Right lobe of liver (tissue), 6 donors: Measurements from ENCODE around the gene IL23R. TPM values are rescaled to one million over a fixed set of nuclear protein-coding genes. Genes with fewer than 3 reads are reported as not detected.

Experiments
- ATAC-seq, 4 donors: fragments of 200-7000 bp; cut with Tn5 transposase; one replicate each; pipeline ENCODE4 v1.9.1; 2020; ENCODE audit warnings: mild to moderate bottlenecking in 4 of 4, moderate library complexity in 4 of 4
- DNase-seq, 3 donors: peaks; one replicate each; pipeline ENCODE4 v3.0.0-alpha.2; 2020
- H3K27ac ChIP-seq, 3 donors: fragments of 200-600 bp; one replicate each; pipeline ENCODE4 v1.8.0; 2022
- H3K27me3 ChIP-seq, 2 donors: fragments of 200-600 bp; one replicate each; pipeline ENCODE4 v1.8.0; 2022
- H3K36me3 ChIP-seq, 4 donors: fragments of 200-600 bp; sonication (generic) in 1 of 4; one replicate each; pipeline versions ENCODE4 v1.5.1 to v1.8.0; 2017 to 2022; ENCODE audit warnings: control low read depth in 1 of 4
- H3K4me1 ChIP-seq, 4 donors: fragments of 200-600 bp; sonication (generic) in 1 of 4; one replicate each; pipeline versions ENCODE4 v1.5.1 to v1.8.0; 2017 to 2022; ENCODE audit warnings: control low read depth in 1 of 4
- H3K4me3 ChIP-seq, 3 donors: fragments of 200-600 bp; one replicate each; pipeline ENCODE4 v1.8.0; 2022
- H3K9me3 ChIP-seq, 4 donors: fragments of 200-600 bp; sonication (generic) in 1 of 4; one replicate each; pipeline versions ENCODE4 v1.5.1 to v1.8.0; 2017 to 2022; ENCODE audit warnings: control low read depth in 1 of 4
- CTCF ChIP-seq, 4 donors: fragments of 200-600 bp in 3 of 4; fragments of 450-650 bp in 1 of 4; IDR thresholded peaks; one replicate each; pipeline versions ENCODE4 v1.5.1 to v1.8.0; 2016 to 2022; ENCODE audit warnings: antibody characterized with exemption in 4 of 4, mild to moderate bottlenecking in 2 of 4
- POLR2A ChIP-seq: fragments of 450-650 bp; IDR thresholded peaks from one replicate; pipeline ENCODE4 v1.6.1; 2017; ENCODE audit warnings: antibody characterized with exemption, mild to moderate bottlenecking
- WGBS: methylation state at CpG from one replicate; pipeline ENCODE4 v1.1.6; 2018; ENCODE audit warnings: low coverage, low lambda C conversion rate; ENCODE audit not compliant: insufficient coverage; ENCODE audit errors: missing lambda C conversion rate; 5-methylcytosine and 5-hydroxymethylcytosine counted together
- intact Hi-C, 2 donors: fragments of 100-400 bp; cut with DNase I; formaldehyde crosslinking; loops; one replicate each; pipeline versions ENCODE4 v1.11.2 to v1.14.1; 2022
- total RNA-seq, 6 experiments: library from RNA; depleted of rRNA in 2 of 6; stranded (reverse); fragments of >200 nt in 2 of 6; fragmentation: NEBNext Ultra II Directional in 3 of 6; extraction: Animal tissue kit (Norgen Biotek cat#: 25700) in 3 of 6; gene quantifications; one replicate each; pipeline versions ENCODE4 v1.1.0 to v1.2.4, GENCODE V29; 2016 to 2023
- donor health status: DM: no; HTN: yes; CAD: no.
- donor health status: DM: no; HTN: no; CAD: no.
- donor health status: DM: no; HTN: no; CAD: no.
- donor health status: DM: no; HTN: yes; CAD: no.
- donor health status: DM: no; HTN: yes; CAD: no.

IL23R gene
- total RNA-seq, 6 experiments from 2014 or later, result 0.12 TPM; not detected in 5

- TF ChIP-seq POLR2A (no peak), CTCF (IDR thresholded peaks at IDR 0.05) (no peak)
Observed at GRCh38 chr1:67261680-67262079, 95.4 kb downstream of the IL23R start.

DNA sequence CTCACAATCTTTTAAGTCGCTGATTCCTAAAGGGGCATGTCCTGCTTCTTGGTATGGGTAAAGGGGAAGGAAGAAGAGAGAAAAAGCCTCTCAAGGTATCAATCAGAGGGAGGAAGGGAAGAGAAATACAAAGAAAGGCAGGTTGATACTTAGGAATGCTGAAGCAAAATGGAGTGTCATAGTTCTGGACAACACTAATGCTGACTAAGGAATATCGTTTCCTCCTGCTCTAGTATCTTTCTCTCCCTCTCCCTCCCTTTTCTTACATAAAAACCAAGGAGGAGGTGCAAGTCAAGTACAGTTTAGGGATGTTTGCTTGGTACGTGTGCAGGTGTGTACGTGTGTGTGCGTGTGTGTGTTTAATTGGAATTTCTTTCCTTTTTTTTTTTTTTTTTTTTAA is 96.5 kb downstream of the IL23R start:
- intact Hi-C loops, result no loop called here
- Histone ChIP-seq H3K4me1 (no peaks in the 10 kb centered on the region), H3K27ac (no peak overlapping the region), H3K4me3 (no peak overlapping the region), H3K36me3 (no peaks in the 10 kb centered on the region), H3K9me3 (no peaks in the 10 kb centered on the region), H3K27me3 (no peaks in the 10 kb centered on the region)
- TF ChIP-seq POLR2A (no peak), CTCF (IDR thresholded peaks at IDR 0.05) (no peak)
- WGBS, result 62% methylated on average over 5 of the region's 5 CpGs
- DNase-seq (no peak), ATAC-seq (no peak)

More at GRCh38 chr1:67261680-67262079, 95.4 kb downstream of the IL23R start:
- Histone ChIP-seq H3K27me3 (no peaks in the 10 kb centered on the region), H3K9me3 (no peaks in the 10 kb centered on the region), H3K4me3 (no peak overlapping the region), H3K27ac (no peak overlapping the region), H3K4me1 (no peaks in the 10 kb centered on the region), H3K36me3 (no peaks in the 10 kb centered on the region)
- intact Hi-C loops, result no loop called here
- WGBS, result 38% methylated on average over 4 of the region's 4 CpGs
- DNase-seq (no peak), ATAC-seq (no peak)

DNA sequence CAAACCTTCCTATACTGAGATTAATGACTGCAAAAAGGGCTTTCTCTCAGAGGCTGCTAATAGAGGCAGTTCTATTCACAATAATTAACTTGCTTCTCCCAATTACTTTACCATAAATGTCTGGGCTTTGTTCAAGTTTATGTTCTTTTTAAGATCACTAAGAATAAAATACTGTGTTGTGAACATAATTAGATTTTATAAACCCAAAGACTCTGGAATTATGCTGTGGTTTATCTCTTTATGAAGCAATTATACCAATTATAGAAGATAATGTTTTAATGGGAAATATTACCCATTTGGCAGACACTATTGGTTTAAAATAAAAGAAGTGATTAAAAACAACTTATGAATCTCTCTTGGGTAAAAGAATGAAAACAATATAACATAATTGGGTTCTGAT is 97.9 kb downstream of the IL23R start:
- ATAC-seq (no peak), DNase-seq (no peak)
- Histone ChIP-seq H3K9me3 (no peaks in the 10 kb centered on the region), H3K36me3 (no peaks in the 10 kb centered on the region), H3K4me1 (no peaks in the 10 kb centered on the region), H3K4me3 (no peak overlapping the region), H3K27me3 (no peaks in the 10 kb centered on the region), H3K27ac (no peak overlapping the region)
- intact Hi-C loops, result no loop called here
- TF ChIP-seq CTCF (IDR thresholded peaks at IDR 0.05) (no peak), POLR2A (no peak)

- Histone ChIP-seq H3K27ac (no peak overlapping the region), H3K4me1 (no peaks in the 10 kb centered on the region), H3K9me3 (no peaks in the 10 kb centered on the region), H3K36me3 (no peaks in the 10 kb centered on the region), H3K4me3 (no peak overlapping the region), H3K27me3 (no peaks in the 10 kb centered on the region)
- DNase-seq, result no peak
- intact Hi-C loops, result no loop called here
- WGBS, result 47% methylated on average over 3 of the region's 3 CpGs
- TF ChIP-seq CTCF (IDR thresholded peaks at IDR 0.05) (no peak), POLR2A (no peak)
- ATAC-seq, result no peak
Observed at GRCh38 chr1:67264899-67265298, 98.6 kb downstream of the IL23R start.

- no peak overlapping the region for H3K4me3 ChIP-seq
- 75% methylated on average over 3 of the region's 3 CpGs for WGBS
- H3K27me3 ChIP-seq, result no peaks in the 10 kb centered on the region
- DNase-seq (no peak), ATAC-seq (no peak)
- intact Hi-C loops, result no loop called here
- no peak for TF ChIP-seq POLR2A
- TF ChIP-seq CTCF (IDR thresholded peaks at IDR 0.05), result no peak
- H3K9me3 ChIP-seq, result no peaks in the 10 kb centered on the region
- no peaks in the 10 kb centered on the region for H3K36me3 ChIP-seq
- H3K4me1 ChIP-seq, result no peaks in the 10 kb centered on the region
- H3K27ac ChIP-seq, result no peak overlapping the region
Observed at GRCh38 chr1:67269061-67269460, 102.8 kb downstream of the IL23R start.
